GM21390 (cell line): Measurements from ENCODE around the gene NBPF8.
A peak's percentile ranks its signal among the peaks of the same experiment; 100 is the strongest.
"Not testable (repeated sequence)": the region's sequence is repeated elsewhere in the genome, so short reads cannot be mapped to it uniquely, and the experiment has no call there.

Source experiments
- ATAC-seq: cut with Tn5 transposase; IDR thresholded peaks from one replicate; pipeline ENCODE4 v1.9.1; 2021; ENCODE audit not compliant: unreplicated experiment

Gene NBPF8

DNA sequence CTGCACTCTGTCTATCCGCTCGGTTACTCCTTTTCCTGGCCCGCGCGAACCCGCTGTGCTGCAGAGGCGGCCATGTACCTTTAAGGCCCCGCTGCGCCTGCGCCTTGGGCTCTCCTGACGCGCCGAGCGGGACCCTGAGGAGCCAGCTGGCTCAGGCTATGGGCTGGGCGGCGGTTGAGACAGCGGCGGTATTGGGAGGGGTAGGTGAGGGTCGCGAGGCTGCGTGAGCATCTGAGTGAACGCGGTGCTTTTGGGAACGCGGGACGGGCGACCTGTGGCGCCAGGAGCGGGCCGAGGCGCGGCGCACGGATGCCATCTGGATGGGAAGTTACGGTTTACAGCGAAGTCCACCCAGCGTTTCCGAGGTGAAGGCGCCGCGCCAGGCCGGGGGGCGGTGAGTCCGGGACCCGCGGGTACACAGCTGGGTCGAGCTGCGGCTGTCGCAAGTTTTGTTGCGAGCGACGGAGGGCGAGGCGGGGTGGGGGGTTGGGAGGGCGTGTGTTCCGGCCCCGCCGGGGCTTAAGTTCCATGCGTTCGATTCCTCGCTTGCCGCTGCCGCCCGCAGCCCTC is at the start of gene NBPF8:
Gene NBPF8 (plus strand): TSS at position 125 of the 570 bp plus-strand sequence. CDS start 21,488 bp downstream, outside the sequence.
- peak; percentile 99 for ATAC-seq

DNA sequence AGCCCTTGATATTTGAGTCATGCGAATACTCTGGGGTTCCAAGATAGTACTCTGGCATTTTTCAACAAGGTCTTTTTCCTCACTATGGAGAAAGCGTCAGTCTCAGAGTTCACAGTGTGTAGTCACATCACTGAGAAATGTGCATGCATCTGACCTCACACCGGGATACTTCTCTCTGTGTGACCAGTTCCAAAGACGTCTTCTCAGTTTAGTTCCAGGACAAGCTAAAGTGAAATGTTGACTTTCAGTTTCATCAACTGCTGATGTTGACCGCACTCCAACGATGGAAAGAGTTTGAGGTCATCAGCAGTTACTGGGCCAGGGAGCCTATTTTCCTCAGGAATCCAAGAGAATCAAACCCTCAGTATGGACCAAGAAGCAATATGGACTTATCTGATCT is 47.1 kb upstream of the NBPF8 start:
- ATAC-seq, result not testable (repeated sequence)

GRCh38 chr1:120386651-120387050 is 28.2 kb upstream of the NBPF8 start:
- ATAC-seq, result not testable (repeated sequence)

DNA sequence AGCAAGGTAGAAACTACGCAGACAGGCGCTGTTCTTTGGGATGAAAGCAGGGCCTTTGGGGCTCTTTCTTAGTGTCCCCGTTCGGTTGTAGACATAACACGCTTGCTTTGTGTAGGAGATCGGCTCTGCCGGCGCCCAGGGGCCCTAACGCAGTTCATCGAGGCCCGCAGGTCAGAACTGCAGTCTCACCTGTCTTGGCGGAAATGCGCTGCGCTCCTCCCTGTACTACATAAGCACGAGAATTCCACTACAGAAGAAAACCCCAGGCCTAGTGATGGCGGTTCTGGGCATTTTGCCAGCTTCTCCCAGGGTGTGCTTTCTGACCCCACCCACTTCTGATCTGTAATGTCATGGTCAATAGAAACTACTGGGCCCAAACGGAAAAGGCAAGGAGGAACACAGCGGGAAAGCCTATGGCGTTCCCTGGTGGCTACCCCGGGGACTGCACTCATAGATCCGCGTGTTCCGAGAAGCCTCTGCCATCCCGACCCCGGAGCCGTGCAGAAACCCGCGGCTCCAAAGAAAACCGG is 26.2 kb upstream of the NBPF8 start:
- not testable (repeated sequence) for ATAC-seq

DNA sequence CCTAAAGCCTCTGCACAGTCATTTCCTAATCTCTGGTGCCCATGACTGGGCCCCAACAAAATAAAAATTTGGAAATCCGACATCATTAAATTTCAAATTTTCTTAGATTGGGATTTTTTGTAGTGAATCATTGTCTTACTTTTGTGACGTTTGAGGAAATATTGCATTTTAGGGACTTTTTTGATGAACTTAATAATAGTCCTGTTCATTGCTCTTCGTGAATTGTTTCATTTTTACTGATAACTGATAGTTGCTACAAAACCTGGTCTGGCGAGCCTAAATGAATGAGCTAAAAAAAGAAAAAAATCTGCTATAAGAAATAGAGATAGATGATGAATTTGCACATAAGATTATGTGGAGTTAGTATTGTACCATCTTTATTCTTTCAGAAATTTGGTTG is 23.5 kb upstream of the NBPF8 start:
- ATAC-seq, result not testable (repeated sequence)

- ATAC-seq, result not testable (repeated sequence)
Observed at GRCh38 chr1:120393316-120394232, 21.3 kb upstream of the NBPF8 start.

DNA sequence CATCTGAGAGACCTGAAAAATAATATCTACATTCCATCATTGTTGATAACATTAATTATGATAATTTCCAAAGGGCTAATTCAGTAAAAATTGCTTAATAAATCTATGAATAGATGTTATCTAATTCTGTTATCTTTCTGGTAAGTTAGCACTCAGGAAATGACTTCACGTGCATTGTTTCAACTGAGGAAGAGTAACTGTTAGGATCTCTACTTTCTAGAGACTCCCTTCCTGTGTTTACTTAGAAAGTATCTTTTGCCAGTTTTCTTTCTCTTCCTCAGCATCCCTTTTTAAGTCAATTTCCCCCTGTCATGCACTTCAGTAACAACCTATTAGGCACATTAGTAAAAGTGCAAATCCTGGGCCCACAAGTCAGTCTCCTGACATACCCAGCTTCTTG is 9.5 kb upstream of the NBPF8 start:
- ATAC-seq, result not testable (repeated sequence)

GRCh38 chr1:120414451-120414850 is 384 bp upstream of the NBPF8 start:
- peak; percentile 12 for ATAC-seq

GRCh38 chr1:120415492-120415961 is 692 bp downstream of the NBPF8 start:
- peak; percentile 29 for ATAC-seq

GRCh38 chr1:120425063-120425462 is 10.2 kb downstream of the NBPF8 start:
- not testable (repeated sequence) for ATAC-seq

DNA sequence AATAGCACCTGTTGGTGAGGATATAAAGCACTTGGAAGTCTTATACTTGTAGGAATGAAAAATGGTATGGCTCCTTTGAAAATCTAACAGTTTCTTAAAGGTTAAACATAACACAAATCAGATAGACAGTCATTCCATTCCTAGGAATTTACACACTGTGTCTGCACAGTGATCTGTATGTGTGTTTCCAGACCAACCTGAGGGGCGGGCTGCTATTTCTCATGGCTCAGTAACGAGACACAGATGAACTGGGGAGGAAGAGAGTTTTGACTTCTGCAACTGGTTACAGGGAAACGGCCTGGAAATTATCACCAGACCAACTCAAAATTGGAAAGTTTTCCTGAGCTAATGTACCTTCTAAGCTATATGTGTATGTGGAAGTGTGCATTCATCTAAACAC is 16.8 kb downstream of the NBPF8 start:
- ATAC-seq, result not testable (repeated sequence)

DNA sequence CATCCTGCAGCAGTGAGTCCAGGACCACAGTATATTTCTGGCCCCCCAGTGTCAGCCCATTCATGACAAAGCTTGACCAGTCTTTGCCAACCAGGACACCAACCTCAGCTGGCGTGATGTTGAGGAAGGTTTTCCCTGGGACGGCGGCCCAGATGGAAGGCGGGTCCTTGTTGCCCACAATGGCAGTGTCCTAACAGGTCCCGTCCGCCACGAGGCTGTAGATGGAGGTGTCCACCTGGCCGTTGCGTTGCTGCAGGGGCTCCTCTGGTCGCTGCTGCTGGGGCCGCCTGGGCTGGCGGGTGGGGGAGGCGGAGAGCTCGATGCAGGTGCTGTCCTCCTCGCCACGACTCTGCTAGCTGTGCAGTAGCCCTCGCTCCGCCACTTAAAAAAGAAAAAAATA is 19.0 kb downstream of the NBPF8 start:
- not testable (repeated sequence) for ATAC-seq

DNA sequence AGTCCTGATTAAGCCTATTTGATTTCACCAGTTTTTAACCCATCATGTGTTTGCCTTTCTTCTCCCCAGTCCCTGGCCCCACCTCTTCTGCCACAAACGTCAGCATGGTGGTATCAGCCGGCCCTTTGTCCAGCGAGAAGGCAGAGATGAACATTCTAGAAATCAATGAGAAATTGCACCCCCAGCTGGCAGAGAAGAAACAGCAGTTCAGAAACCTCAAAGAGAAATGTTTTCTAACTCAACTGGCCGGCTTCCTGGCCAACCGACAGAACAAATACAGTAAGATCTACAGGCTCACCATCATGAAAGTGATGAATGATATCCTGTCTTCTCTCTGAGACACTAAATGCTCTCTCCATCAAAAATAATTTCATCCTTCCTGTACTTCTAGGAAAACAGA is 34.3 kb downstream of the NBPF8 start:
- not testable (repeated sequence) for ATAC-seq
